Measurements from ENCODE around the gene PRKCE. TPM values are rescaled to one million over a fixed set of nuclear protein-coding genes. Genes with fewer than 3 reads are reported as not detected.

The PRKCE gene
- total and polyA plus RNA-seq, 4 experiments from 2014 or later, result 1.8 to 21.7 (median 11.0) TPM

GRCh38 chr2:46145017-46145416 is 493.5 kb downstream of the PRKCE start:
- ChIA-PET POLR2A (ENCODE audit: partially characterized antibody) (no interaction called here), CTCF (ENCODE audit: partially characterized antibody) (no interaction called here)
- no peaks in the 10 kb centered on the region for H3K9me3 Mint-ChIP-seq
- no peak overlapping the region for H3K27ac Mint-ChIP-seq
- H3K4me1 Mint-ChIP-seq, result peaks cover 0 to 10% (median under 1%) of the 10 kb centered on the region in 4 donors
- Histone ChIP-seq H3K36me3 (ENCODE audit: insufficient read depth, low read length) (no peaks in the 10 kb centered on the region), H3K4me1 (ENCODE audit: insufficient read depth, low read length) (no peaks in the 10 kb centered on the region), H3K9me3 (ENCODE audit: control insufficient read depth in 1 of 2, low read length in 2 of 2) (no peaks in the 10 kb centered on the region), H3K27ac (ENCODE audit: low read depth, low read length) (no peak overlapping the region), H3K4me3 (ENCODE audit: low read length in 2 of 2) (no peak overlapping the region), H3K27me3 (ENCODE audit: insufficient read depth, low read length) (no peaks in the 10 kb centered on the region)
- DNase-seq, result no peak
- H3K4me3 Mint-ChIP-seq, result no peak overlapping the region
- intact Hi-C loops (cut with micrococcal nuclease), result no loop called here
- H3K36me3 Mint-ChIP-seq, result peaks cover 8 to 17% of the 10 kb centered on the region in 2 donors
- no peaks in the 10 kb centered on the region for H3K27me3 Mint-ChIP-seq

- Histone ChIP-seq H3K9me3 (ENCODE audit: control insufficient read depth in 1 of 2, low read length in 2 of 2) (no peaks in the 10 kb centered on the region), H3K4me3 (ENCODE audit: low read length in 2 of 2) (no peak overlapping the region), H3K4me1 (ENCODE audit: insufficient read depth, low read length) (no peaks in the 10 kb centered on the region), H3K36me3 (ENCODE audit: insufficient read depth, low read length) (no peaks in the 10 kb centered on the region), H3K27me3 (ENCODE audit: insufficient read depth, low read length) (no peaks in the 10 kb centered on the region), H3K27ac (ENCODE audit: low read depth, low read length) (no peak overlapping the region)
- Mint-ChIP-seq H3K4me1 (peaks cover 0 to 10% (median under 1%) of the 10 kb centered on the region in 4 donors), H3K36me3 (peaks cover 8 to 21% of the 10 kb centered on the region in 2 donors), H3K27ac (no peak overlapping the region), H3K4me3 (no peak overlapping the region), H3K9me3 (no peaks in the 10 kb centered on the region), H3K27me3 (no peaks in the 10 kb centered on the region)
- intact Hi-C loops (cut with micrococcal nuclease), result no loop called here
- no peak for DNase-seq
- ChIA-PET POLR2A (ENCODE audit: partially characterized antibody) (no interaction called here), CTCF (ENCODE audit: partially characterized antibody) (no interaction called here)
Observed at GRCh38 chr2:46145840-46146239, 494.4 kb downstream of the PRKCE start.

- Histone ChIP-seq H3K27me3 (ENCODE audit: insufficient read depth, low read length) (no peaks in the 10 kb centered on the region), H3K4me1 (ENCODE audit: insufficient read depth, low read length) (no peaks in the 10 kb centered on the region), H3K4me3 (ENCODE audit: low read length in 2 of 2) (no peak overlapping the region), H3K9me3 (ENCODE audit: control insufficient read depth in 1 of 2, low read length in 2 of 2) (no peaks in the 10 kb centered on the region), H3K27ac (ENCODE audit: low read depth, low read length) (no peak overlapping the region), H3K36me3 (ENCODE audit: insufficient read depth, low read length) (no peaks in the 10 kb centered on the region)
- DNase-seq, result no peak
- POLR2A ChIA-PET (ENCODE audit: partially characterized antibody), result no interaction called here
- CTCF ChIA-PET (ENCODE audit: partially characterized antibody), result no interaction called here
- H3K4me3 Mint-ChIP-seq, result no peak overlapping the region
- H3K27me3 Mint-ChIP-seq, result no peaks in the 10 kb centered on the region
- intact Hi-C loops (cut with micrococcal nuclease), result no loop called here
- peak overlapping the region in 1 of 7 donors; percentile 61 for H3K27ac Mint-ChIP-seq
- H3K9me3 Mint-ChIP-seq, result no peaks in the 10 kb centered on the region
- H3K36me3 Mint-ChIP-seq, result peaks cover 11 to 31% of the 10 kb centered on the region in 2 donors
- H3K4me1 Mint-ChIP-seq, result peaks cover 0 to 10% (median under 1%) of the 10 kb centered on the region in 4 donors
Observed at GRCh38 chr2:46146866-46147502, 495.5 kb downstream of the PRKCE start.

GRCh38 chr2:46147626-46148368 is 496.3 kb downstream of the PRKCE start:
- CTCF ChIA-PET (ENCODE audit: partially characterized antibody), result no interaction called here
- DNase-seq, result no peak
- H3K36me3 Mint-ChIP-seq, result peaks cover 11 to 32% of the 10 kb centered on the region in 2 donors
- Histone ChIP-seq H3K27me3 (ENCODE audit: insufficient read depth, low read length) (no peaks in the 10 kb centered on the region), H3K9me3 (ENCODE audit: control insufficient read depth in 1 of 2, low read length in 2 of 2) (no peaks in the 10 kb centered on the region), H3K4me1 (ENCODE audit: insufficient read depth, low read length) (no peaks in the 10 kb centered on the region), H3K4me3 (ENCODE audit: low read length in 2 of 2) (no peak overlapping the region), H3K27ac (ENCODE audit: low read depth, low read length) (no peak overlapping the region), H3K36me3 (ENCODE audit: insufficient read depth, low read length) (no peaks in the 10 kb centered on the region)
- no peaks in the 10 kb centered on the region for H3K9me3 Mint-ChIP-seq
- H3K27ac Mint-ChIP-seq, result no peak overlapping the region
- peaks cover 0 to 10% (median under 1%) of the 10 kb centered on the region in 4 donors for H3K4me1 Mint-ChIP-seq
- intact Hi-C loops (cut with micrococcal nuclease), result no loop called here
- POLR2A ChIA-PET (ENCODE audit: partially characterized antibody), result no interaction called here
- no peaks in the 10 kb centered on the region for H3K27me3 Mint-ChIP-seq
- no peak overlapping the region for H3K4me3 Mint-ChIP-seq

- ChIA-PET POLR2A (ENCODE audit: partially characterized antibody) (no interaction called here), CTCF (ENCODE audit: partially characterized antibody) (no interaction called here)
- H3K4me1 ChIP-seq (ENCODE audit: insufficient read depth, low read length), result no peaks in the 10 kb centered on the region
- no peak overlapping the region for H3K27ac ChIP-seq (ENCODE audit: low read depth, low read length)
- no peaks in the 10 kb centered on the region for H3K27me3 ChIP-seq (ENCODE audit: insufficient read depth, low read length)
- no peak for DNase-seq
- intact Hi-C loops (cut with micrococcal nuclease), result no loop called here
- peaks cover 0 to 10% (median under 1%) of the 10 kb centered on the region in 4 donors for H3K4me1 Mint-ChIP-seq
- H3K4me3 ChIP-seq (ENCODE audit: low read length in 2 of 2), result no peak overlapping the region
- H3K27ac Mint-ChIP-seq, result no peak overlapping the region
- H3K4me3 Mint-ChIP-seq, result no peak overlapping the region
- peaks cover 13 to 36% of the 10 kb centered on the region in 2 donors for H3K36me3 Mint-ChIP-seq
- no peaks in the 10 kb centered on the region for H3K9me3 Mint-ChIP-seq
- H3K9me3 ChIP-seq (ENCODE audit: control insufficient read depth in 1 of 2, low read length in 2 of 2), result no peaks in the 10 kb centered on the region
- H3K36me3 ChIP-seq (ENCODE audit: insufficient read depth, low read length), result no peaks in the 10 kb centered on the region
- H3K27me3 Mint-ChIP-seq, result no peaks in the 10 kb centered on the region
Observed at GRCh38 chr2:46148369-46148736, 496.9 kb downstream of the PRKCE start.

GRCh38 chr2:46150445-46150955 is 499.0 kb downstream of the PRKCE start:
- intact Hi-C loops (cut with micrococcal nuclease), result no loop called here
- Mint-ChIP-seq H3K27ac (no peak overlapping the region), H3K36me3 (peaks cover 11 to 35% of the 10 kb centered on the region in 2 donors), H3K4me1 (peaks cover 0 to 10% (median under 1%) of the 10 kb centered on the region in 4 donors), H3K27me3 (no peaks in the 10 kb centered on the region), H3K9me3 (no peaks in the 10 kb centered on the region), H3K4me3 (no peak overlapping the region)
- ChIA-PET CTCF (ENCODE audit: partially characterized antibody) (no interaction called here), POLR2A (ENCODE audit: partially characterized antibody) (no interaction called here)
- no peak overlapping the region for H3K27ac ChIP-seq (ENCODE audit: low read depth, low read length)
- H3K27me3 ChIP-seq (ENCODE audit: insufficient read depth, low read length), result no peaks in the 10 kb centered on the region
- no peaks in the 10 kb centered on the region for H3K36me3 ChIP-seq (ENCODE audit: insufficient read depth, low read length)
- H3K9me3 ChIP-seq (ENCODE audit: control insufficient read depth in 1 of 2, low read length in 2 of 2), result no peaks in the 10 kb centered on the region
- no peak overlapping the region for H3K4me3 ChIP-seq (ENCODE audit: low read length in 2 of 2)
- no peaks in the 10 kb centered on the region for H3K4me1 ChIP-seq (ENCODE audit: insufficient read depth, low read length)
- no peak for DNase-seq

GRCh38 chr2:46151577-46151976 is 500.1 kb downstream of the PRKCE start:
- H3K27ac Mint-ChIP-seq, result no peak overlapping the region
- Histone ChIP-seq H3K27ac (ENCODE audit: low read depth, low read length) (no peak overlapping the region), H3K4me3 (ENCODE audit: low read length in 2 of 2) (no peak overlapping the region), H3K36me3 (ENCODE audit: insufficient read depth, low read length) (no peaks in the 10 kb centered on the region), H3K27me3 (ENCODE audit: insufficient read depth, low read length) (no peaks in the 10 kb centered on the region), H3K9me3 (ENCODE audit: control insufficient read depth in 1 of 2, low read length in 2 of 2) (no peaks in the 10 kb centered on the region), H3K4me1 (ENCODE audit: insufficient read depth, low read length) (no peaks in the 10 kb centered on the region)
- H3K4me3 Mint-ChIP-seq, result no peak overlapping the region
- H3K27me3 Mint-ChIP-seq, result no peaks in the 10 kb centered on the region
- H3K9me3 Mint-ChIP-seq, result no peaks in the 10 kb centered on the region
- ChIA-PET CTCF (ENCODE audit: partially characterized antibody) (no interaction called here), POLR2A (ENCODE audit: partially characterized antibody) (no interaction called here)
- peaks cover 0 to 3% (median under 1%) of the 10 kb centered on the region in 4 donors for H3K4me1 Mint-ChIP-seq
- DNase-seq, result no peak
- H3K36me3 Mint-ChIP-seq, result peaks cover 11 to 40% of the 10 kb centered on the region in 2 donors
- intact Hi-C loops (cut with micrococcal nuclease), result no loop called here

Data from CD4-positive, alpha-beta memory T cell (primary cell).